OCI-LY3 (cell line): Measurements from ENCODE around the gene DOCK2.

Experiments used
- CTCF ChIP-seq: fragments of 200-600, 300-600 bp; sonication (generic); IDR thresholded peaks from 2 replicates; pipeline ENCODE4 v1.5.1; 2014; ENCODE audit warnings: antibody characterized with exemption, low read length, low read depth
- EZH2phosphoT487 ChIP-seq: fragments of 200-600 bp; shearing (Covaris generic); IDR thresholded peaks from 2 replicates; pipeline ENCODE4 v1.6.1; 2018; ENCODE audit warnings: antibody characterized with exemption, mixed run types, low read depth

- TF ChIP-seq CTCF (no peak), EZH2phosphoT487 (no peak)
These were observed 484.2 kb downstream of the DOCK2 start for GRCh38 chr5:170121321-170121720.
